K562 (cell line): ENCODE measurements around the gene PFAS. TPM values are rescaled to one million over a fixed set of nuclear protein-coding genes. Genes with fewer than 3 reads are reported as not detected.

Source experiments
- ATF3 ChIP-seq, 2 experiments: fragments of 450-650 bp in 1 of 2; sonication (generic) in 1 of 2; formaldehyde crosslinking in 1 of 2; IDR thresholded peaks in 1 of 2; conservative IDR thresholded peaks in 1 of 2; 2 replicates each; pipeline versions ENCODE4 v1.6.1 to v1.8.1; 2016 to 2023; ENCODE audit warnings: mild to moderate bottlenecking in 2 of 2, moderate library complexity in 2 of 2, inconsistent platforms in 1 of 2, missing genetic modification reagents in 1 of 2
- BRD4 ChIP-seq: fragments of 200-600 bp; sonication (generic); IDR thresholded peaks from 2 replicates; pipeline ENCODE4 v1.6.1; 2017; ENCODE audit warnings: inconsistent platforms
- MEIS2 ChIP-seq: fragments of 450-650 bp; IDR thresholded peaks from 2 replicates; pipeline ENCODE4 v1.6.1; 2014; ENCODE audit warnings: mild to moderate bottlenecking; ENCODE audit not compliant: partially characterized antibody
- NCOA2 ChIP-seq, 2 experiments: fragments of 450-650 bp; IDR thresholded peaks; 2 replicates each; pipeline ENCODE4 v1.6.1; 2018; ENCODE audit warnings: mild to moderate bottlenecking in 2 of 2, moderate library complexity in 1 of 2; ENCODE audit not compliant: partially characterized antibody in 2 of 2
- RBFOX2 ChIP-seq: fragments of 200-400 bp; formaldehyde crosslinking; IDR thresholded peaks from 2 replicates; pipeline ENCODE4 v1.6.1; 2017; ENCODE audit warnings: low read depth, mild to moderate bottlenecking, low read length, moderate library complexity
- THAP12 ChIP-seq: fragments of 250-450 bp; sonication (Bioruptor Pico); IDR thresholded peaks from 2 replicates; pipeline ENCODE4 v1.9.0; 2021; ENCODE audit warnings: mild to moderate bottlenecking, inconsistent platforms
- THRB ChIP-seq: fragments of 450-650 bp; formaldehyde crosslinking; conservative IDR thresholded peaks from 2 replicates; pipeline ENCODE4 v1.4.0; 2022; ENCODE audit warnings: mild to moderate bottlenecking, missing genetic modification characterization
- YY1 ChIP-seq, 3 experiments: IDR thresholded peaks; 2 replicates each; pipeline ENCODE4 v1.6.1; 2011; ENCODE audit warnings: low read length in 2 of 3, mild to moderate bottlenecking in 2 of 3, moderate library complexity in 2 of 3, borderline replicate concordance in 1 of 3, control low read depth in 1 of 3, low read depth in 1 of 3; ENCODE audit not compliant: insufficient read depth in 3 of 3, insufficient replicate concordance in 2 of 3, control insufficient read depth in 1 of 3, insufficient read length in 1 of 3; ENCODE audit errors: extremely low read depth in 1 of 3
- ZBTB43 ChIP-seq: sonication (generic); formaldehyde crosslinking; IDR thresholded peaks from 2 replicates; pipeline ENCODE4 v1.8.0; 2023; ENCODE audit warnings: mild to moderate bottlenecking, missing genetic modification reagents
- ZNF134 ChIP-seq: fragments of 250-450 bp; sonication (Bioruptor Pico); conservative IDR thresholded peaks from 2 replicates; pipeline ENCODE4 v1.4.0; 2020
- polyA plus RNA-seq, 8 experiments: library from polyadenylated mRNA; depleted of rRNA in 4 of 8; stranded (reverse) in 5 of 8; unstranded in 3 of 8; fragments of >200 nt; fragmentation: Nextera tagmentation in 2 of 8; fragmentation: Illumina TruSeq in 1 of 8; extraction: Ambion mirVana in 2 of 8; extraction: Trizol in 1 of 8; gene quantifications; 2 replicates each; pipeline versions ENCODE4 v1.2.1 to v1.2.3, GENCODE V29; 2011 to 2014; ENCODE audit warnings: inconsistent platforms in 1 of 8, missing spikeins in 1 of 8
- total RNA-seq, 7 experiments: library from RNA; depleted of rRNA in 6 of 7; stranded (reverse); fragments of >200 nt in 6 of 7; fragmentation: Illumina TruSeq in 2 of 7; extraction: Trizol in 2 of 7; gene quantifications; 2 replicates each; pipeline versions ENCODE4 v1.2.1 to v1.2.3, GENCODE V29; 2011 to 2021; ENCODE audit warnings: low replicate concordance in 1 of 7

The PFAS gene
- total and polyA plus RNA-seq, 9 of the 15 experiments (the other 6 are each of a cell fraction or from before 2014, with no cell fraction given) = 11.6 to 131 (median 43.9) TPM

DNA sequence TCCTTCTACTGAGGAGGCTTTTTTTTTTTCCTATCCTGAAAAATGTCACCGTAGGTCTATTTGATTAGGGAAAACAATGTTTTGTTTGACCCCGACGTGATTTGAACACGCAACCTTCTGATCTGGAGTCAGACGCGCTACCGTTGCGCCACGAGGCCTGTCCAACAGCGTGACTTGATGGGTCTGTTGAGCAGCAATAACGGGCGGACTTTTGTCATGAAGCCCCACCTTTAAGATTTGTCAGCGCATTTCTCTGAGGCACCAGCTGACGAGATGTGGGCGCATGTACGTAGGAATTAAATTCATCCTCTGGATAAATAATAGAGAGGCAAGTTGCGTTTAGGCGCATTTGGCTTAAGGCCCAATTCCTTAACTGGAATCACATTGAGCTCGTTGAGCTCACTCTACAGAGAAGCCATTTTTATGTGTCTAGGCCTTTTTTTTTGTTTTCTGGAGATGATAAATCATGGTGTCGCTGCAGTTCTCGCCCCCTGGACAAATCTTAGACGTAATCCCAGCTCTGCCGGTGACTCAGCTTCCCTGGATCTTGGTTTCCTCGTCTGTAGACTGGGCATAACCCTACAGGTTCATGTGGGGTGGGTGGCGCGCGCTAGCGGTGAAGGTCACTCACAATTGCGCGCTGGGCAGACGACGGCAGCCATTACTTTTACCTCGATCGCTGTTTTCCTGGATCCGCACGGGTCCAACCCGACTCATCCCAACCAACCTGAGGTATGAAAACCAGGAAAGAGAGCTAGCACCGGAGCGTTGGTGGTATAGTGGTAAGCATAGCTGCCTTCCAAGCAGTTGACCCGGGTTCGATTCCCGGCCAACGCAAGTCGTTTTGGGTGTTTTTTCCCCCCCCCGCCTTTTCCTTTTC, 28.1 kb upstream of the PFAS start (continued):
- TF ChIP-seq THRB (CRISPR knock-in tag) (no peak), RBFOX2 (peak; percentile 66), NCOA2 (IDR thresholded peaks at IDR 0.05; ENCODE audit: partially characterized antibody in 2 of 2) (peak in 1 of 2 experiments; percentile 60), BRD4 (peak; percentile 25; the same call in 1 of the 2 replicates), ZBTB43 (CRISPR knock-in tag) (no peak), THAP12 (CRISPR knock-in tag) (no peak), ATF3 (IDR thresholded peaks at IDR 0.05) (peak; percentile 65), ATF3 (CRISPR knock-in tag; conservative IDR thresholded peaks at IDR 0.05) (0 out of 2 replicates have a peak, but pooled peaks have one; percentile 57), ZNF134 (CRISPR knock-in tag) (no peak), YY1 (IDR thresholded peaks at IDR 0.05; ENCODE audit: borderline replicate concordance in 1 of 3, control insufficient read depth in 1 of 3, extremely low read depth in 1 of 3, insufficient read depth in 3 of 3, insufficient read length in 1 of 3, insufficient replicate concordance in 2 of 3, low read depth in 1 of 3, low read length in 2 of 3) (peak; percentile 53 to 89 (median 82)), MEIS2 (peak; percentile 88)
